HepG2 (cell line): Measurements from ENCODE around the gene AUH.

Experiments used
- ATF6 ChIP-seq: sonication (generic); formaldehyde crosslinking; conservative IDR thresholded peaks from 2 replicates; pipeline ENCODE4 v1.4.0; 2020; ENCODE audit warnings: missing genetic modification reagents
- JUNB ChIP-seq: sonication (generic); formaldehyde crosslinking; IDR thresholded peaks from 2 replicates; pipeline ENCODE4 v1.8.0; 2022; ENCODE audit warnings: missing genetic modification reagents, mild to moderate bottlenecking, borderline replicate concordance
- SATB2 ChIP-seq: sonication (generic); formaldehyde crosslinking; IDR thresholded peaks from 2 replicates; pipeline ENCODE4 v1.5.0; 2020; ENCODE audit warnings: missing genetic modification reagents
- TAF1 ChIP-seq: sonication (generic); formaldehyde crosslinking; IDR thresholded peaks from 2 replicates; pipeline ENCODE4 v1.4.0; 2020; ENCODE audit warnings: missing genetic modification reagents
- TARDBP ChIP-seq: sonication (generic); formaldehyde crosslinking; IDR thresholded peaks from 2 replicates; pipeline ENCODE4 v1.8.0; 2022; ENCODE audit warnings: mild to moderate bottlenecking, missing genetic modification reagents
- TEF ChIP-seq: sonication (generic); formaldehyde crosslinking; IDR thresholded peaks from 2 replicates; pipeline ENCODE4 v1.5.0; 2020; ENCODE audit warnings: missing genetic modification reagents
- ZNF292 ChIP-seq: sonication (generic); formaldehyde crosslinking; IDR thresholded peaks from 2 replicates; pipeline ENCODE4 v1.8.1; 2022; ENCODE audit warnings: mild to moderate bottlenecking, low read depth, missing genetic modification reagents, borderline replicate concordance
- ZNF740 ChIP-seq: sonication (generic); formaldehyde crosslinking; IDR thresholded peaks from 2 replicates; pipeline ENCODE4 v1.4.0; 2020; ENCODE audit warnings: missing genetic modification reagents

GRCh38 chr9:91359734-91360470 lies 1.8 kb downstream of the AUH start:
- TF ChIP-seq TAF1 (CRISPR knock-in tag), result no peak
- no peak for TF ChIP-seq ZNF740 (CRISPR knock-in tag)
- TF ChIP-seq TEF (CRISPR knock-in tag), result no peak
- TF ChIP-seq TARDBP (CRISPR knock-in tag), result no peak
- TF ChIP-seq SATB2 (CRISPR knock-in tag), result no peak
- TF ChIP-seq JUNB, result no peak
- no peak for TF ChIP-seq ZNF292 (CRISPR knock-in tag)
- no peak for TF ChIP-seq ATF6 (CRISPR knock-in tag)
